Measurements from ENCODE around the gene GPC5.

- peak; percentile 85 for TF ChIP-seq CTCF (IDR thresholded peaks at IDR 0.05; ENCODE audit: low read length)
- no peak for TF ChIP-seq EZH2 (IDR thresholded peaks at IDR 0.05; ENCODE audit: borderline replicate concordance, low read length)
These were observed 49.5 kb upstream of the GPC5 start for GRCh38 chr13:91348906-91349435.

All from OCI-LY1 (cell line).